Subcutaneous abdominal adipose tissue (tissue), 5 donors: ENCODE measurements around the gene TRIM36.

ENCODE experiments used
- H3K27ac ChIP-seq: one replicate; pipeline ENCODE4 v1.7.0; 2013; ENCODE audit warnings: low read depth, mild to moderate bottlenecking, inconsistent platforms, low read length, moderate library complexity
- H3K27me3 ChIP-seq, 5 donors: one replicate each; pipeline ENCODE4 v1.7.0; 2013; ENCODE audit warnings: low read length in 5 of 5, inconsistent platforms in 1 of 5; ENCODE audit not compliant: control insufficient read depth in 5 of 5, insufficient read depth in 4 of 5
- H3K36me3 ChIP-seq, 5 donors: one replicate each; pipeline ENCODE4 v1.7.0; 2013; ENCODE audit warnings: low read length in 5 of 5; ENCODE audit not compliant: control insufficient read depth in 5 of 5, insufficient read depth in 5 of 5
- H3K4me1 ChIP-seq, 5 donors: one replicate each; pipeline ENCODE4 v1.7.0; 2013; ENCODE audit warnings: low read length in 5 of 5, mild to moderate bottlenecking in 3 of 5, moderate library complexity in 1 of 5; ENCODE audit not compliant: control insufficient read depth in 5 of 5, insufficient read depth in 5 of 5
- H3K4me3 ChIP-seq, 5 donors: one replicate each; pipeline ENCODE4 v1.7.0; 2013; ENCODE audit warnings: low read length in 5 of 5, low read depth in 1 of 5
- H3K9ac ChIP-seq, 5 donors: one replicate each; pipeline ENCODE4 v1.7.0; 2013; ENCODE audit warnings: low read length in 5 of 5, mild to moderate bottlenecking in 4 of 5, moderate library complexity in 3 of 5
- H3K9me3 ChIP-seq, 5 donors: one replicate each; pipeline ENCODE4 v1.7.0; 2013; ENCODE audit warnings: low read length in 5 of 5; ENCODE audit not compliant: control insufficient read depth in 5 of 5
- donor health status: healthy.
- donor health status: healthy.
- donor health status: healthy.
- donor health status: healthy.
- donor health status: healthy.

The TRIM36 gene

GRCh38 chr5:115170134-115170928, 623 bp upstream of the TRIM36 start:
- Histone ChIP-seq H3K27me3 (peaks cover 0 to 17% (median 5%) of the 10 kb centered on the region in 5 donors), H3K4me1 (peaks cover 0 to 26% (median 20%) of the 10 kb centered on the region in 5 donors), H3K36me3 (no peaks in the 10 kb centered on the region), H3K27ac (no peak overlapping the region), H3K9me3 (no peaks in the 10 kb centered on the region), H3K9ac (peak overlapping the region in 3 of 5 donors; percentile 16 to 53 (median 52)), H3K4me3 (peak overlapping the region; percentile 56 to 89 (median 80))

DNA sequence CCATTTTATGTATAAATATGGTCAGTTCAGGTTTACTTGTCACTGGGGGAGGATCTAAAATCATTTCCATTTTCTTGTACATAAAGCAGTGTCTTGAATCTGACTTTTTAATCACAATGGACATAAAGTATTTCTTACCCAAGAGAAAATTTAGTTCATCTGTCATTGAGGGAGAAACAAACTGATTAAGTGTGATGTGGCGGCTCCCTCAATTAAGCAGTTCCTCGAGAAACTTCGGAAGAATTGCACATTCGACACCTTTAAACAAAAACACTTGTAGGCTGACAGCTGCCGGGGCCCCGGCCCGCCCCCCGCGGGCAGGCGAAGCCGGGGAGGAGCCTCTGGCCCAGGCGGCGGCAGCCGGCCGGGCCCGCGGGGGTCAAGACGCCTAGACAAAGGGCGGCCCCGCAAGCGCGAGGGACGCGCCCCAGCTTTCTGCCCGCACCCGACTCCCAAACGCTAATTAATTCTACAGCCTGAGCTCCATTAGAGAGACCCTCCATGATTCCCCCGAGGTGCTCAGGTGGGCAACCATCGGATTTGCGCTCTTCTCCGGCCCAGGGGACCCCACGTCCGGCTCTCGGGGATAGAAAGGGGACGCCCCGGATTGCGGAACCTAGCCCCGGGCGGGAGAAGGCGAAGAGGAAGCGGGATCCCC, 750 bp downstream of the TRIM36 start:
- H3K9me3 ChIP-seq, result no peaks in the 10 kb centered on the region
- peaks cover 0 to 25% (median 7%) of the 10 kb centered on the region in 5 donors for H3K27me3 ChIP-seq
- H3K9ac ChIP-seq, result peak overlapping the region in 4 of 5 donors; percentile 13 to 75 (median 71)
- H3K4me3 ChIP-seq, result peak overlapping the region in 4 of 5 donors; percentile 77 to 89 (median 84)
- H3K4me1 ChIP-seq, result peaks cover 0 to 26% (median 20%) of the 10 kb centered on the region in 5 donors
- H3K36me3 ChIP-seq, result no peaks in the 10 kb centered on the region
- no peak overlapping the region for H3K27ac ChIP-seq

GRCh38 chr5:115166744-115167393, 2.8 kb downstream of the TRIM36 start:
- Histone ChIP-seq H3K36me3 (no peaks in the 10 kb centered on the region), H3K27me3 (peaks cover 0 to 25% (median 3%) of the 10 kb centered on the region in 5 donors), H3K27ac (no peak overlapping the region), H3K4me1 (peaks cover 0 to 26% (median 20%) of the 10 kb centered on the region in 5 donors), H3K9ac (no peak overlapping the region), H3K9me3 (no peaks in the 10 kb centered on the region), H3K4me3 (no peak overlapping the region)

DNA sequence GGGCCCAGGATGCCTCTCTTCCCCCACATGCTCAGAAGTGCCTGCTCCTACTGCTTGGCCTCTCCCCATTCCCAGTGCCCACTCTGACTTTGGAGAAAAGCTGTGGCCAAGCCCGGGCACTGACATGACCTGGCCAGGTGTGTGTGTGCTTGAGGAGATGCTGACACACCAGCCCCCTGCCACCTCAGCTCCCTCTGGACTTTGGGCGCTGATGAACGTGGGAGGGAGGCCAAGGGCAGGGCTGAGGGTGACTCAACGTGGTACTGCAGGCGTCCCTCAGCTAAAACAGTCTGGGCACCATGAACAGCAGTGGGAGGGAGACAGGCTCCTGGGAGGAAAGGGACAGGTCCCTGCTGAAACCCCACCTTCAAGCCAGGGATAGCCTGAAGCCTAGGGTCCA, 3.9 kb downstream of the TRIM36 start:
- Histone ChIP-seq H3K9me3 (no peaks in the 10 kb centered on the region), H3K4me3 (no peak overlapping the region), H3K9ac (no peak overlapping the region), H3K27me3 (peaks cover 0 to 21% (median 3%) of the 10 kb centered on the region in 5 donors), H3K4me1 (peaks cover 0 to 20% (median 16%) of the 10 kb centered on the region in 5 donors), H3K36me3 (no peaks in the 10 kb centered on the region), H3K27ac (no peak overlapping the region)

DNA sequence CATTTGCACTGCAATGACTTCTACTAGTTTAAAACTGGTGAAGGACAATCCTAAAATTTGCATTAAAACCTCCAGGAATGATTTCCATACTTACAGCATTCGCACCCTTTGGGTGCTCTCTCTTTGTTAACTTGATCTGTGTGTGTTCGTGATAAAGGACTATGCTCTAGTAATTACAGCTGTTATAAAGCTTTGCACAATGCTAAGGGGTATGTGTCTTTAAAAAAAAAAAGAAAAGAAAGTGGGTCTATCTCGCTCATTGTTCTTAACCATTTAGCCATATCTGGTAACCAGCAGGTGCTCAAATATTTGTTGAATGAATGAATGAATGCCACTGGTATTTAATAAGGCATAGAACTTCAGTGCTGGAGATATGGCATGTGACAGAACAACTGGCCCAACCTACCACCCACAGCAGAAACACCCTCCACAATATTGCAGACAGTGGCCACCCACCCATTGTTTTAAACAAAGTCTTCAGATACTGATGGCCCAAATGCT, 8.7 kb downstream of the TRIM36 start:
- Histone ChIP-seq H3K27me3 (peaks cover 0 to 7% (median 3%) of the 10 kb centered on the region in 5 donors), H3K36me3 (no peaks in the 10 kb centered on the region), H3K27ac (no peak overlapping the region), H3K4me1 (no peaks in the 10 kb centered on the region), H3K9me3 (peaks cover 0 to 2% (median 0%) of the 10 kb centered on the region in 5 donors), H3K9ac (no peak overlapping the region), H3K4me3 (no peak overlapping the region)

DNA sequence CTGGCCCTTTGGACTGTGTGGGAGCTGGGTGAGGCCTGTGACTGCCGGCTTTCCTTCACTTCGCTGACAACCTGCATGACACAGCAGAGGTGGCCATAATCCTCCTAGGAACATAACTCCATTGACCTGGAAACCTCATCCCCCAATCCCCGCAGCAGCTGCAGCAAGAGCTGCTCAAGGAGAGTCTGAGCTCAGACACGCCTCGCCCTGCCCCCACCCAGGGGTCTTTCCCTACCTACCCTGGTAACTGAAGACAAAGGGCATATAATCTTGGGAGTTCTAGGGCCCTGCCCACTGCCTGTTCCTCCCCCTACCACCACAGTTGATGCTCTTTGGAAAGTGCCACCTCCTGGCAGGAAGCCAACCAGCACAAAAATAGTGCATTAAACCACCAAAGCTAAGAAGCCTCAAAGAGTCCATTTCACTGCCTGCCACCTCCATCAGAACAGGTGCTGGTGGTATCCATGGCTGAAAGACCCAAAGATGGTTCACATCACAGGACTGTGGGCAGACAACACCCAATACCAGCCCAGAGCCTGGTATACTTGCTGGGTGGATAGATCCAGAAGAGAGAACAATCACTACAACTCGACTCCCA, 18.4 kb downstream of the TRIM36 start:
- H3K27ac ChIP-seq, result no peak overlapping the region
- H3K27me3 ChIP-seq, result no peaks in the 10 kb centered on the region
- H3K4me3 ChIP-seq, result no peak overlapping the region
- H3K9me3 ChIP-seq, result peaks cover 0 to 10% (median 0%) of the 10 kb centered on the region in 5 donors
- H3K9ac ChIP-seq, result no peak overlapping the region
- no peaks in the 10 kb centered on the region for H3K4me1 ChIP-seq
- H3K36me3 ChIP-seq, result no peaks in the 10 kb centered on the region

DNA sequence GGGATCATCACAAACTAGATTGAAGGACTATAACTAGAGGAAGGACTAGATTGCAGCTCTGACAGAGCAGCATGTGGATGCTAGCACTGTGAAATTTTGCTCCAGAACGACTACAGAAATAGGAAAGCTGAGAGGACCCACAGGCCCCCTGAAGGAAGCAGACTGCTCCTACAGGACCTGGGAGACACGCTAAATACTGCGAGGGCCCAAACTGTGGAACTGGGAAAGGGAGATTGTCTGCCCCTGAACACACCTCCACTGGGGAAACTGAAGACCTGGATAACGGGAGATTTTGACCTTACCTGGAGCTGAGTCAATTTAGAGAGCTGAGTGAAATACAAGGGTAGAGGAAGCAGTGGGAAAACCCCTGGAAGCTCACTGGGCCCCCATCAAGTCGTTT, 19.2 kb downstream of the TRIM36 start:
- H3K4me1 ChIP-seq, result no peaks in the 10 kb centered on the region
- peaks cover 0 to 10% (median 0%) of the 10 kb centered on the region in 5 donors for H3K9me3 ChIP-seq
- H3K36me3 ChIP-seq, result no peaks in the 10 kb centered on the region
- H3K27ac ChIP-seq, result no peak overlapping the region
- H3K27me3 ChIP-seq, result no peaks in the 10 kb centered on the region
- H3K4me3 ChIP-seq, result no peak overlapping the region
- no peak overlapping the region for H3K9ac ChIP-seq

DNA sequence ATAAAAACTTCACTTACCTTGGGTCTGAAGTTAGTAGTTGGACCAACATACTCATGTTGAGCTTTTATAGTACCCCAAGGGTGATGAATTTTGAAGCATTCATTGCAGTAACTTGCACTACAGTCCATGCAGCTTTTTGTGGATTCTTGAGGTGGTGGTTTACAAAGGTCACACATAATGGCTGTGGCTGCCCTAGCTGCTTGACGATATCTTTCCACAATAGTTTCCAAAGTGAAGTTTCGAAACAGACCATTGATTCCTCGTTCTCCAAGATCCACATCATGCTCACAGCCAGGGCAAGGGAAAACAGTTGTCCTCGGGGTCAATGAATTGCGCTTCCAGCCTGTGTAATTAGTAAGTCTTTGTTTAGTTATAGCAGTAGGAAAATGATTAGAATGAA, 22.7 kb downstream of the TRIM36 start:
- Histone ChIP-seq H3K4me1 (no peaks in the 10 kb centered on the region), H3K27ac (no peak overlapping the region), H3K9me3 (no peaks in the 10 kb centered on the region), H3K9ac (no peak overlapping the region), H3K27me3 (no peaks in the 10 kb centered on the region), H3K4me3 (no peak overlapping the region), H3K36me3 (no peaks in the 10 kb centered on the region)

- H3K36me3 ChIP-seq, result no peaks in the 10 kb centered on the region
- no peak overlapping the region for H3K9ac ChIP-seq
- H3K27me3 ChIP-seq, result no peaks in the 10 kb centered on the region
- no peak overlapping the region for H3K27ac ChIP-seq
- H3K9me3 ChIP-seq, result no peaks in the 10 kb centered on the region
- no peaks in the 10 kb centered on the region for H3K4me1 ChIP-seq
- no peak overlapping the region for H3K4me3 ChIP-seq
These were observed 33.4 kb downstream of the TRIM36 start for GRCh38 chr5:115136294-115136693.
